NOMO-1 treated with dmso at 0.1 percent for 144 hours (cell line): ENCODE data around the gene SLBP.

Experiments used
- DNase-seq: peaks from one replicate; lab custom pipeline; 2025; ENCODE audit not compliant: unreplicated experiment; lab: John Stamatoyannopoulos, UW

Gene SLBP

GRCh38 chr4:1655676-1656075, 56.4 kb downstream of the SLBP start:
- no peak for DNase-seq

GRCh38 chr4:1655081-1655480, 57.0 kb downstream of the SLBP start:
- DNase-seq, result no peak

GRCh38 chr4:1654216-1654955, 57.7 kb downstream of the SLBP start:
- DNase-seq, result no peak

- DNase-seq, result no peak
Measured at GRCh38 chr4:1653776-1654175, 58.3 kb downstream of the SLBP start.

GRCh38 chr4:1652088-1652487, 60.0 kb downstream of the SLBP start:
- DNase-seq, result no peak

GRCh38 chr4:1651609-1652008, 60.5 kb downstream of the SLBP start:
- no peak for DNase-seq

- no peak for DNase-seq
Measured at GRCh38 chr4:1648962-1649361, 63.2 kb downstream of the SLBP start.

- no peak for DNase-seq
Measured at GRCh38 chr4:1647432-1647831, 64.7 kb downstream of the SLBP start.

GRCh38 chr4:1646690-1647089, 65.4 kb downstream of the SLBP start:
- DNase-seq, result no peak

- no peak for DNase-seq
Measured at GRCh38 chr4:1644891-1645657, 67.0 kb downstream of the SLBP start.

GRCh38 chr4:1643971-1644735, 68.0 kb downstream of the SLBP start:
- DNase-seq, result no peak
